HCT116 (cell line): Measurements from ENCODE around the gene MCTP2.

ENCODE experiments used
- EZH2 ChIP-seq: fragments of 200-600 bp; sonication (generic); IDR thresholded peaks from 2 replicates; pipeline ENCODE4 v1.6.1; 2017; ENCODE audit warnings: antibody characterized with exemption, mixed run types
- EZH2phosphoT487 ChIP-seq: fragments of 200-600 bp; IDR thresholded peaks from 2 replicates; pipeline ENCODE4 v1.6.1; 2018; ENCODE audit warnings: antibody characterized with exemption, borderline replicate concordance
- POLR2A ChIP-seq: IDR thresholded peaks from 2 replicates; pipeline ENCODE4 v1.7.0; 2011; ENCODE audit warnings: borderline replicate concordance; ENCODE audit not compliant: insufficient read depth, insufficient read length; ENCODE audit errors: extremely low read depth
- POLR2AphosphoS5 ChIP-seq: IDR thresholded peaks from 2 replicates; pipeline ENCODE4 v1.6.1; 2011; ENCODE audit warnings: mild to moderate bottlenecking, low read depth, low read length, moderate library complexity
- REST ChIP-seq: IDR thresholded peaks from 2 replicates; pipeline ENCODE4 v1.6.1; 2012; ENCODE audit warnings: low read depth
- TF ChIP-seq, protein P1 (sequence below), 3 experiments: fragments of 200-600 bp in 1 of 3; sonication (generic) in 1 of 3; IDR thresholded peaks in 2 of 3; conservative IDR thresholded peaks in 1 of 3; 2 replicates each; pipeline ENCODE4 v1.5.1; 2012 to 2017; ENCODE audit warnings: low read depth in 2 of 3, low read length in 2 of 3, antibody characterized with exemption in 1 of 3, borderline replicate concordance in 1 of 3, control low read depth in 1 of 3, mild to moderate bottlenecking in 1 of 3, mixed read lengths in 1 of 3, mixed run types in 1 of 3, moderate library complexity in 1 of 3; ENCODE audit not compliant: insufficient read depth in 1 of 3

- TF ChIP-seq, protein P1, sequence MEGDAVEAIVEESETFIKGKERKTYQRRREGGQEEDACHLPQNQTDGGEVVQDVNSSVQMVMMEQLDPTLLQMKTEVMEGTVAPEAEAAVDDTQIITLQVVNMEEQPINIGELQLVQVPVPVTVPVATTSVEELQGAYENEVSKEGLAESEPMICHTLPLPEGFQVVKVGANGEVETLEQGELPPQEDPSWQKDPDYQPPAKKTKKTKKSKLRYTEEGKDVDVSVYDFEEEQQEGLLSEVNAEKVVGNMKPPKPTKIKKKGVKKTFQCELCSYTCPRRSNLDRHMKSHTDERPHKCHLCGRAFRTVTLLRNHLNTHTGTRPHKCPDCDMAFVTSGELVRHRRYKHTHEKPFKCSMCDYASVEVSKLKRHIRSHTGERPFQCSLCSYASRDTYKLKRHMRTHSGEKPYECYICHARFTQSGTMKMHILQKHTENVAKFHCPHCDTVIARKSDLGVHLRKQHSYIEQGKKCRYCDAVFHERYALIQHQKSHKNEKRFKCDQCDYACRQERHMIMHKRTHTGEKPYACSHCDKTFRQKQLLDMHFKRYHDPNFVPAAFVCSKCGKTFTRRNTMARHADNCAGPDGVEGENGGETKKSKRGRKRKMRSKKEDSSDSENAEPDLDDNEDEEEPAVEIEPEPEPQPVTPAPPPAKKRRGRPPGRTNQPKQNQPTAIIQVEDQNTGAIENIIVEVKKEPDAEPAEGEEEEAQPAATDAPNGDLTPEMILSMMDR (IDR thresholded peaks at IDR 0.05 in 2 of 3, conservative IDR thresholded peaks at IDR 0.05 in 1 of 3; ENCODE audit: borderline replicate concordance in 1 of 3, insufficient read depth in 1 of 3, low read depth in 2 of 3, low read length in 2 of 3) = no peak
- TF ChIP-seq EZH2 (no peak), POLR2AphosphoS5 (no peak), POLR2A (no peak), REST (no peak), EZH2phosphoT487 (no peak)
Measured at GRCh38 chr15:94203306-94203705, 28.1 kb upstream of the MCTP2 start.
